ENCODE measurements around the gene RABEP1. TPM values are rescaled to one million over a fixed set of nuclear protein-coding genes. Genes with fewer than 3 reads are reported as not detected.

Gene RABEP1
- total RNA-seq, 1 donor from 2014 or later: 50.0 TPM

GRCh38 chr17:5254414-5254813, 27.7 kb upstream of the RABEP1 start:
- no peak overlapping the region for H3K27ac ChIP-seq
- Mint-ChIP-seq H3K36me3 (no peaks in the 10 kb centered on the region), H3K27ac (no peak overlapping the region), H3K4me1 (peaks cover 3% of the 10 kb centered on the region), H3K27me3 (ENCODE audit: insufficient read depth, low read depth) (no peaks in the 10 kb centered on the region), H3K9me3 (no peaks in the 10 kb centered on the region), H3K4me3 (no peak overlapping the region)
- no peaks in the 10 kb centered on the region for H3K27me3 ChIP-seq
- H3F3A ChIP-seq (ENCODE audit: low read depth): no peaks in the 10 kb centered on the region
- no peak overlapping the region for H2AFZ ChIP-seq (replicated peaks)
- H3K9me3 ChIP-seq (ENCODE audit: low read depth): no peaks in the 10 kb centered on the region
- no peaks in the 10 kb centered on the region for H3K4me1 ChIP-seq
- H3K4me2 ChIP-seq: no peak overlapping the region
- H3K4me3 ChIP-seq: no peak overlapping the region
- no peak for TF ChIP-seq EZH2 (IDR thresholded peaks at IDR 0.05)
- no peaks in the 10 kb centered on the region for H4K20me1 ChIP-seq (ENCODE audit: low read depth)
- H3K9ac ChIP-seq: no peak overlapping the region
- no peak for DNase-seq (ENCODE audit: low spot score)
- H3K36me3 ChIP-seq: no peaks in the 10 kb centered on the region
- no peaks in the 10 kb centered on the region for H3K79me2 ChIP-seq (ENCODE audit: low read depth)

GRCh38 chr17:5254903-5255521, 27.1 kb upstream of the RABEP1 start:
- TF ChIP-seq EZH2phosphoT487 (IDR thresholded peaks at IDR 0.05) (no peak), CTCF (IDR thresholded peaks at IDR 0.05) (no peak), EZH2 (IDR thresholded peaks at IDR 0.05) (no peak)
- Histone ChIP-seq H2AFZ (replicated peaks) (no peak overlapping the region), H3K4me2 (no peak overlapping the region), H3K9ac (no peak overlapping the region), H3K27ac (no peak overlapping the region), H3K36me3 (no peaks in the 10 kb centered on the region), H3K27me3 (no peaks in the 10 kb centered on the region), H3F3A (ENCODE audit: low read depth) (no peaks in the 10 kb centered on the region), H4K20me1 (ENCODE audit: low read depth) (no peaks in the 10 kb centered on the region), H3K79me2 (ENCODE audit: low read depth) (no peaks in the 10 kb centered on the region), H3K9me3 (ENCODE audit: low read depth) (no peaks in the 10 kb centered on the region), H3K4me3 (no peak overlapping the region), H3K4me1 (no peaks in the 10 kb centered on the region)
- no peaks in the 10 kb centered on the region for H3K4me1 Mint-ChIP-seq
- DNase-seq (ENCODE audit: low spot score): no peak
- no peaks in the 10 kb centered on the region for H3K27me3 Mint-ChIP-seq (ENCODE audit: insufficient read depth, low read depth)
- H3K4me3 Mint-ChIP-seq: no peak overlapping the region
- no peak overlapping the region for H3K27ac Mint-ChIP-seq
- no peaks in the 10 kb centered on the region for H3K9me3 Mint-ChIP-seq
- H3K36me3 Mint-ChIP-seq: no peaks in the 10 kb centered on the region

- Histone ChIP-seq H4K20me1 (ENCODE audit: low read depth) (no peaks in the 10 kb centered on the region), H3K9ac (no peak overlapping the region), H3K4me1 (no peaks in the 10 kb centered on the region), H3K4me2 (no peak overlapping the region), H3K9me3 (ENCODE audit: low read depth) (no peaks in the 10 kb centered on the region), H3K36me3 (no peaks in the 10 kb centered on the region), H3K27ac (no peak overlapping the region), H3F3A (ENCODE audit: low read depth) (no peaks in the 10 kb centered on the region), H3K4me3 (no peak overlapping the region), H3K79me2 (ENCODE audit: low read depth) (no peaks in the 10 kb centered on the region), H2AFZ (replicated peaks) (no peak overlapping the region), H3K27me3 (no peaks in the 10 kb centered on the region)
- Mint-ChIP-seq H3K36me3 (no peaks in the 10 kb centered on the region), H3K4me1 (no peaks in the 10 kb centered on the region), H3K9me3 (no peaks in the 10 kb centered on the region), H3K27ac (no peak overlapping the region), H3K27me3 (ENCODE audit: insufficient read depth, low read depth) (no peaks in the 10 kb centered on the region), H3K4me3 (no peak overlapping the region)
- TF ChIP-seq EZH2phosphoT487 (IDR thresholded peaks at IDR 0.05): no peak
- TF ChIP-seq EZH2 (IDR thresholded peaks at IDR 0.05): no peak
- TF ChIP-seq CTCF (IDR thresholded peaks at IDR 0.05): no peak
- DNase-seq (ENCODE audit: low spot score): no peak
Measured at GRCh38 chr17:5257124-5257523, 25.0 kb upstream of the RABEP1 start.

- TF ChIP-seq CTCF (IDR thresholded peaks at IDR 0.05): no peak
- TF ChIP-seq EZH2phosphoT487 (IDR thresholded peaks at IDR 0.05): no peak
- TF ChIP-seq EZH2 (IDR thresholded peaks at IDR 0.05): no peak
- no peak overlapping the region for H3K4me3 Mint-ChIP-seq
- no peaks in the 10 kb centered on the region for H3K4me1 Mint-ChIP-seq
- Histone ChIP-seq H2AFZ (replicated peaks) (no peak overlapping the region), H3K79me2 (ENCODE audit: low read depth) (no peaks in the 10 kb centered on the region), H3K36me3 (no peaks in the 10 kb centered on the region), H3K9ac (no peak overlapping the region), H3K9me3 (ENCODE audit: low read depth) (no peaks in the 10 kb centered on the region), H3K4me1 (no peaks in the 10 kb centered on the region), H3F3A (ENCODE audit: low read depth) (no peaks in the 10 kb centered on the region), H3K27me3 (no peaks in the 10 kb centered on the region), H3K27ac (no peak overlapping the region), H3K4me2 (no peak overlapping the region), H4K20me1 (ENCODE audit: low read depth) (no peaks in the 10 kb centered on the region), H3K4me3 (no peak overlapping the region)
- H3K9me3 Mint-ChIP-seq: no peaks in the 10 kb centered on the region
- H3K36me3 Mint-ChIP-seq: no peaks in the 10 kb centered on the region
- DNase-seq (ENCODE audit: low spot score): no peak
- H3K27me3 Mint-ChIP-seq (ENCODE audit: insufficient read depth, low read depth): no peaks in the 10 kb centered on the region
- H3K27ac Mint-ChIP-seq: no peak overlapping the region
Measured at GRCh38 chr17:5260542-5260941, 21.5 kb upstream of the RABEP1 start.

Data from neural progenitor cell (in vitro differentiated cells).